COLO668 (cell line): ENCODE data around the gene ZNF302.
"Not testable (repeated sequence)": the region's sequence is repeated elsewhere in the genome, so short reads cannot be mapped to it uniquely, and the experiment has no call there.

ENCODE experiments used
- DNase-seq: peaks from one replicate; lab custom pipeline; 2025; ENCODE audit not compliant: unreplicated experiment; lab: John Stamatoyannopoulos, UW

Gene ZNF302

GRCh38 chr19:34671972-34672371, 5.5 kb upstream of the ZNF302 start:
- DNase-seq = no peak

- no peak for DNase-seq
These were observed 3.9 kb upstream of the ZNF302 start for GRCh38 chr19:34673590-34673989.

GRCh38 chr19:34675250-34675649, 2.2 kb upstream of the ZNF302 start:
- DNase-seq = no peak

- DNase-seq = no peak
These were observed 1.6 kb upstream of the ZNF302 start for GRCh38 chr19:34675919-34676318.

GRCh38 chr19:34676697-34677385, 637 bp upstream of the ZNF302 start, which contains the start of gene SCGB2B2:
TSS of gene SCGB2B2 (minus strand) at chr19:34677159. CDS start at chr19:34594563, 82,596 bp downstream.
- DNase-seq = peak; percentile 88

- no peak for DNase-seq
These were observed 571 bp downstream of the ZNF302 start for GRCh38 chr19:34678085-34678412.

- DNase-seq = peak; percentile 14
These were observed 943 bp downstream of the ZNF302 start for GRCh38 chr19:34678421-34678820.

GRCh38 chr19:34681478-34681877, 4.0 kb downstream of the ZNF302 start:
- no peak for DNase-seq

- DNase-seq = not testable (repeated sequence)
These were observed 7.8 kb downstream of the ZNF302 start for GRCh38 chr19:34685266-34685665.

GRCh38 chr19:34686455-34686854, 9.0 kb downstream of the ZNF302 start:
- DNase-seq = no peak

- no peak for DNase-seq
These were observed 9.9 kb downstream of the ZNF302 start for GRCh38 chr19:34687348-34687747.

GRCh38 chr19:34688592-34688991, 11.1 kb downstream of the ZNF302 start:
- DNase-seq = no peak

- DNase-seq = no peak
These were observed 12.9 kb downstream of the ZNF302 start for GRCh38 chr19:34690372-34690771.

GRCh38 chr19:34692549-34692948, 15.1 kb downstream of the ZNF302 start:
- no peak for DNase-seq

GRCh38 chr19:34707661-34708060, 30.2 kb downstream of the ZNF302 start:
- peak; percentile 52 for DNase-seq

- no peak for DNase-seq
These were observed 34.4 kb downstream of the ZNF302 start for GRCh38 chr19:34711890-34712289.

- peak; percentile 37 for DNase-seq
These were observed 35.1 kb downstream of the ZNF302 start for GRCh38 chr19:34712395-34713261.

- no peak for DNase-seq
These were observed 35.8 kb downstream of the ZNF302 start for GRCh38 chr19:34713262-34713637.

- DNase-seq = no peak
These were observed 37.9 kb downstream of the ZNF302 start for GRCh38 chr19:34715357-34715756.

GRCh38 chr19:34722353-34722752, 44.9 kb downstream of the ZNF302 start:
- no peak for DNase-seq

GRCh38 chr19:34725400-34725799, 47.9 kb downstream of the ZNF302 start:
- no peak for DNase-seq
